ENCODE measurements around the gene PRPF4.
"Not testable (repeated sequence)": the region's sequence is repeated elsewhere in the genome, so short reads cannot be mapped to it uniquely, and the experiment has no call there.

The PRPF4 gene

GRCh38 chr9:113275157-113276131, at the start of gene PRPF4, which contains the start of gene CDC26:
PRPF4 (plus strand) TSS chr9:113275658; CDS start chr9:113275744, 86 bp downstream.
CDC26 (minus strand) TSS chr9:113275572; CDS start chr9:113272507, 3,065 bp downstream.
- DNase-seq, result peak; percentile 61 to 98 (median 96)

GRCh38 chr9:113227436-113227835, 48.0 kb upstream of the PRPF4 start:
- no peak for DNase-seq

DNA sequence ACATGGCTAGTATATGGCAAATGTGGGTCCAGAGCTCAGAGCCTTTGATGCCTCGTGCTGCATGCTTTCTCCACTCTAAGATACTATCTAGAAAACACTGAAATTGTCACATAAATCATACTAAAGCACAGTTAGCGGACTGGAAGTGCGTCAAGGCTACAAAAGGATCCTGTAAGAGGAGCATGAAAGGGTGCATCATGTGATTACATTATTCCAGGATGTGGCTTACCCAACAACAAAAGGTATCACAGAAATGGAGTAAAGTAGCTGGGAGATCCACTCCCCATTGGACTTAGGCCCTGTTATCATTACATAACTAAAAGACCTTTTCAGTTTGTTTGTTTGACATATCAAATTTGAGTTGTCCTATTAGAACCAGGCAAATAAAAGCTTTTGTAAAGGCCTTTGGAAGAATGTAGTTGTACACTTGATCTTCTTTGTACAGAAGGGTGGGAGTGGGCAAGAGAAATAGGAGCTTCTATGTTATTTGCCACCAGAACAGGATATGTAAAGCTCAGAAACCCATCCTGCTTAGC, 47.3 kb upstream of the PRPF4 start:
- no peak for DNase-seq

- no peak for DNase-seq
Measured at GRCh38 chr9:113231701-113232100, 43.8 kb upstream of the PRPF4 start.

DNA sequence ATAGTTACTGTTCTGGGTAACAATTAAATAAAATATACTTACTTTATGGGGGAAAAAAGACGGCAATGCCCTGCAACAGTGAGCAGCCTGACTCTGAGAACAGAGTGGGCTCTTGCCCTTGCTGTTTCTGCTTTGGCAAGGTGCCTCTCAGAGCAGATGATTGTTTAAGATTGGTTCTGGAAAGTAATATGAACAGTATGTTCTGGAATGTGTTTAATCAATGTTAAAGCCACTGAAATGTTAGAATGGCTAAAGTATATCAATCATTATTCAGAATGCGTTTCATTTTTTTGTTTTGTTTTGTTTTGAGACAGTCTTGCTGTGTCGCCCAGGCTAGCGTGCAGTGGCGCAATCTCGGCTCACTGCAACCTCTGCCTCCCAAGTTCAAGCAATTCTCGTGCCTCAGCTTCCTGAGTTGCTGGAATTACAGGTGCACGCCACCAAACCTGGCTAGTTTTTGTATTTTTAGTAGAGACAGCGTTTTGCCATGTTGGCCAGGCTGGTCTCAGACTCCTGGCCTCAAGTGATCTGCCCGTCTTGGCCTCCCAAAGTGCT, 39.7 kb upstream of the PRPF4 start:
- DNase-seq, result not testable (repeated sequence)

GRCh38 chr9:113237026-113237425, 38.4 kb upstream of the PRPF4 start:
- DNase-seq, result no peak

- no peak for DNase-seq
Measured at GRCh38 chr9:113238202-113238858, 37.1 kb upstream of the PRPF4 start.

DNA sequence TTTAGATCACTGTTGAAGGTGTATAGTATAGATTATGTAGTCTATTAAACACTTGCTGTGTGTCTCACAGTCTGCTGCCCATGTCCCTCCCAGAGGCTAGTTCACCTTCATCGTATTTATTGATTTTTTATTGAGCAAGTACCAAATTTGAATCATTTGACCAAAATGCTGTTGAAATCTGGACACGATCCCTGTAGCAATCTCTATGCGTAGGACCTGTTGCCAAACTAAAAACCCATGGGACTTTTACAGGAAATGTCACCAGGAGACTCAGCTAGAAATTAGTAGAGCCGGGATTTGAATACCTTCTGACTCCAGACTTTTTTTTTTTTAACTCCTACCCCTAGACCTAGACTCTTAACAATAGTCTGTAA, 36.6 kb upstream of the PRPF4 start:
- no peak for DNase-seq

- DNase-seq, result no peak
Measured at GRCh38 chr9:113241161-113241560, 34.3 kb upstream of the PRPF4 start.

GRCh38 chr9:113244556-113244955, 30.9 kb upstream of the PRPF4 start:
- no peak for DNase-seq

DNA sequence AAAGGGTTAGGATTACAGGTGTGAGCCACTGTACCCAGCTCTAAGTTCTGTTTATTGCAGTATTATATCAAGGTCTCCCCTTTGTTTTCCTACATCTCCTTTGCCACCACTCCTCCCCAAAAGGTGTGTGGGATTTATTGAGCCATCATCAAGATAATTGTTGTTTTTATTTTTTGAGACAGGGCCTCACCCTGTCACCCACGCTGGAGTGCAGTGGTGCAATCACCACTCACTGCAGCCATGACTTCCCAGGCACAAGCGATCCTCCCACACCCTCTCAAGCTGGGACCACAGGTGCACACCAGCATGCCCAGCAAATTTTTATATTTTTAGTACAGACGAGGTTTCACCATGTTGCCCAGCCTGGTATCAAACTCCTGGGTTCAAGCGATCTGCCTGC, 29.6 kb upstream of the PRPF4 start:
- DNase-seq, result no peak

GRCh38 chr9:113246928-113247327, 28.5 kb upstream of the PRPF4 start:
- DNase-seq, result no peak

- DNase-seq, result no peak
Measured at GRCh38 chr9:113247640-113248039, 27.8 kb upstream of the PRPF4 start.

DNA sequence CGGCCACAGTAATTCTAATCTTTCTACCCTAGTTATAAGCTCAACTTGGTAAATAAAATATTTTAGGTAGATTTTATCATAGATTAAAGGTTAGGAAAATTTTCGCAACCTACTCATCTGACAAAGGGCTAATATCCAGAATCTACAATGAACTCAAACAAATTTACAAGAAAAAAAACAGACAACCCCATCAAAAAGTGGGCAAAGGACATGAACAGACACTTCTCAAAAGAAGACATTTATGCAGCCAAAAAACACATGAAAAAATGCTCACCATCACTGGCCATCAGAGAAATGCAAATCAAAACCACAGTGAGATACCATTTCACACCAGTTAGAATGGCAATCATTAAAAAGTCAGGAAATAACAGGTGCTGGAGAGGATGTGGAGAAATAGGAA, 25.8 kb upstream of the PRPF4 start:
- not testable (repeated sequence) for DNase-seq

DNA sequence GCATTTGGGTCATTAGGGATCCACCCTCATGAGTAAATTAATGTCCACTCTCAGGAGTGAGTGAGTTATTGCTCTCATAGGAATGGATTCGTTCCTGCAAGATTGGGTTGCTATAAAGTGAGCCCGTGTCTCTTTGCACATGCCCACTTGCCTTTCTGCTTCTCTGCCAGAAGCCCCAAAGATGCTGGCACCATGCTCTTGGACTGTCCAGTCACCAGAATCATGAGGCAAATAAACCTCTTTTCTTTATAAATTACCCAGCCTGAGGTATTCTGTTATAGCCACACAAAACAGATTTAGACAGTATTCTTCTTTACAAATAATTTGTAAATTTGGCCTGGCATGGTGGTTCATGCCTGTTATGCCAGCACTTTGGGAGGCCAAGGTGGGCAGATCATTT, 24.7 kb upstream of the PRPF4 start:
- DNase-seq, result no peak

GRCh38 chr9:113254991-113255390, 20.5 kb upstream of the PRPF4 start:
- DNase-seq, result no peak

GRCh38 chr9:113255438-113255837, 20.0 kb upstream of the PRPF4 start:
- no peak for DNase-seq

DNA sequence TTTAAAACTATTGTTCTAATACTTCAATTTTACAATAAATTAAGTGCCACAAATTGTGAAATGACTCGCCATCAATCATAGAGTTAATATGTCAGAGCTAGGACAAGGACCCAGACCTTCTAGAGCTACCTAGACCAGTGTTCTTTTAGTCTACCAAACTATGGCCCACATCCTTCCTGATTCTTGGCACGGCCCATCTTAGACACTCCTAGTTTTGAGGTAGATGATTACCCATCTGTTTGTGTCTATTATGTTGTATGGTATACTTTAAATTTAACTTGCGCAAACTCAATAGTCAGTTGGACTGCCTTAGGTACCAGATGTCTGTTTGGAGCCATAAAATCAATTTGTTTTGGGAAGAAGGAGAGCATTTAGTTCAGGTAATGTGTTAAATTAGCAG, 17.6 kb upstream of the PRPF4 start:
- DNase-seq, result no peak

DNA sequence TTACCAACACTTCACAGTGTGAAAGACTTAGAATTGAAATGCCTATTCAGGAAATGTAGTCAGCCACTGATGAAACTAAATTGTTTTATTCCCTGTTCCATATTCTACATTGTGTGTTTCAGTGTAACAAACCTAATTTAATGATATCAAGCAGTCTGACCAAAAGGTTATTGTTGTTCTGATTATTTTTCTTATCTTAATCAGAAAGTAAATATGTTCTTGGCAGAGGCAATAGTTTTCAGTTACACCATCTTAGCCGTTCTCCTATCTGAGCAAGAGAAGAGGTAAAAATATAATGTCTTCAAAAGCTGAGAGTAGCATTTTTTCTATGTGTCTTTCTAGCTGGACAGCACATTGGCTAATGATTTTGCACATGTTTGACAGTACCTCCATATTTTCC, 17.2 kb upstream of the PRPF4 start:
- DNase-seq, result no peak

- DNase-seq, result no peak
Measured at GRCh38 chr9:113261917-113262671, 13.4 kb upstream of the PRPF4 start.

GRCh38 chr9:113266174-113266573, 9.3 kb upstream of the PRPF4 start:
- no peak for DNase-seq

- no peak for DNase-seq
Measured at GRCh38 chr9:113267911-113268566, 7.4 kb upstream of the PRPF4 start.
